Urinary bladder (tissue), 4 donors: ENCODE measurements around the gene KIAA0930. TPM values are rescaled to one million over a fixed set of nuclear protein-coding genes. Genes with fewer than 3 reads are reported as not detected.
"Not testable (repeated sequence)": the region's sequence is repeated elsewhere in the genome, so short reads cannot be mapped to it uniquely, and the experiment has no call there.

ENCODE experiments used
- DNase-seq: peaks from one replicate; pipeline ENCODE4 v3.0.0-alpha.2; 2015; ENCODE audit errors: extremely low spot score
- H3K27ac ChIP-seq: one replicate; pipeline ENCODE4 v1.5.1; 2013; ENCODE audit warnings: low read depth, mild to moderate bottlenecking, moderate library complexity
- H3K36me3 ChIP-seq: one replicate; pipeline ENCODE4 v1.6.1; 2013; ENCODE audit warnings: mild to moderate bottlenecking, moderate library complexity; ENCODE audit not compliant: insufficient read depth
- H3K4me1 ChIP-seq: one replicate; pipeline ENCODE4 v1.6.1; 2013; ENCODE audit warnings: mild to moderate bottlenecking, moderate library complexity; ENCODE audit not compliant: insufficient read depth
- H3K4me3 ChIP-seq: one replicate; pipeline ENCODE4 v1.5.1; 2013; ENCODE audit warnings: low read depth, low read length
- WGBS: extraction: QIAGEN DNeasy Blood & Tissue Kit; methylation state at CpG from one replicate; pipeline ENCODE4 v1.1.7; 2013; 5-methylcytosine and 5-hydroxymethylcytosine counted together
- polyA plus RNA-seq: library from polyadenylated mRNA; stranded (reverse); fragments of 200-250 nt; gene quantifications from one replicate; pipeline ENCODE4 v1.2.3, GENCODE V29; 2013
- total RNA-seq: library from RNA; depleted of rRNA; stranded (reverse); fragments of >200 nt; gene quantifications from one replicate; pipeline ENCODE4 v1.2.3, GENCODE V29; 2014
- donor health status: healthy with polysubstance abuse.
- donor health status: healthy.

Gene KIAA0930
- total RNA-seq (22.9 TPM), polyA plus RNA-seq (58.7 TPM)

DNA sequence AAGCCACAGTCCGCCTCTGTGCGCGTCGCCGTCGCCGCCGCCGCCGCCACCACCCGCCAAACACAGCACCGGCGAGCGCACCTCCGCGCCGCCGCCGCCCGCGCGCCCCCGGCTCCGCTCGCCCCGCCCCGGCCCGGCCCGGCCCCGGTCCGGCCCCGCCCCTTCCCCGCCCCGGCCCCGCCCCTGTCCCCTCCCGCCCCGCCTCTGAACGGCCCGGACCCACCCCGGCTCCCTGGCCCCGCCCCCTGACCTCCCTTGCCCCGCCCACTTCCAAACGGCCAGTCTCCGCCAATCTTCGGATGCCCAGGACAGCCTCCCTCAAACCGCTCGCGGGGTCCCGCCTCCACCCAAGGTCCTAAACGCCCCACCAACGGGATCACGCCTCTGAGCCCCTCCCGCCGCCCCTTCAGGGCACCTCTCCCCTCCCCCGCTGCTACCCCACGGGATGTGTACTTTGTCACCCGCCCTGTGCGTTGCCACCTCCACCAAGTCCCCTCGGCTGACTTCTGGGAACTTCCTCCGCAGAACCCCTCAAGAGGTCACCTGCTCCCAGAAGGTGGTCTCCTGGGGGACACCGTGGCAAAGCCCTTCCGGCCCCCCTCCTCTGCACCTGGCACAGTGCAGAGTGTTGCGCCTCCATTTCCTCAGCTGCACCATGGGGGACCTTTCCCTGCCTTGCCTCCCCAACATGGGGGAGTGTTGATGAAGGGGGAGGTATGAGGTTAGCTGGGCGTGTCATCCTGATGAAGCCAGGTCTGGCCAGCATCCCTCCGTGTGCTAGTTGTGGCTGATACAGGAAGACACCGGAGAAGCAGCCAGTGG, at the start of gene KIAA0930:
Gene KIAA0930, minus strand, starts transcription at position 85 of the 822 bp plus-strand sequence. CDS start 191 bp downstream, outside the sequence.
- 6% methylated on average over 66 of the region's 66 CpGs for WGBS
- Histone ChIP-seq H3K4me3 (peak within 1 kb of the TSS; percentile 81), H3K27ac (peak within 1 kb of the TSS; percentile 85)

DNA sequence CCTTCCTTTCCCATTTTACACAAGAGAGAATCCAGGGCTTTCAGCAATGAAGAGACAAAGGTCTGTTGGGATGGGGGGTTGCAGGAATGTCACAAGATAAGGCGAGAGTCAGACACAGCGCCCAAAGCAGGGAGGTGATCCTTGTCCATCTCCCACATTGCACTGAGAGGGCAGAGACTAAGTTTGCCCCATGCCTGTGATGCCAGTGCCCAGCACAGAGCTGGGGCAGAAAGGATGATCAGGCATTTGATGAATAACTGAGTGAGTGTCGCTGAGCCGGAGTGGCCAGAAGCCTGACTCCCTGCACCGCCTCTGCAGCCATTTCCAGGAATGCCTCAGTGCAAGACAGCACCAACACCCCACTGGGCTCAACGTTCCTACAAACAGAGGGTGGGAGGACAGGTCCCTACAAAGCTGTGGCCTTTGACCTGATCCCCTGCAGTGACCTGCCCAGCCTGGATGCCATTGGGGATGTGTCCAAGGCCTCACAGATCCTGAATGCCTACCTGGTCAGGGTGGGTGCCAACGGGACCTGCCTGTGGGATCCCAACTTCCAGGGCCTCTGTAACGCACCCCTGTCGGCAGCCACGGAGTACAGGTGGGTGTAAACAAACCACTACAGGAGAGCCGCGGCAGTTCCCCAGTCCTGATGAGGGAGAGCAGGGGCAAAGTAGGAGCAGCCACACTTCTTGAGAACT, 46.3 kb upstream of the KIAA0930 start:
- WGBS: 77% methylated on average over 12 of the region's 12 CpGs
- DNase-seq: no peak

More for the DNA sequence above, at the start of gene KIAA0930:
- Histone ChIP-seq H3K36me3 (no peaks in the 10 kb centered on the region), H3K4me1 (no peaks in the 10 kb centered on the region)
- DNase-seq: no peak

DNA sequence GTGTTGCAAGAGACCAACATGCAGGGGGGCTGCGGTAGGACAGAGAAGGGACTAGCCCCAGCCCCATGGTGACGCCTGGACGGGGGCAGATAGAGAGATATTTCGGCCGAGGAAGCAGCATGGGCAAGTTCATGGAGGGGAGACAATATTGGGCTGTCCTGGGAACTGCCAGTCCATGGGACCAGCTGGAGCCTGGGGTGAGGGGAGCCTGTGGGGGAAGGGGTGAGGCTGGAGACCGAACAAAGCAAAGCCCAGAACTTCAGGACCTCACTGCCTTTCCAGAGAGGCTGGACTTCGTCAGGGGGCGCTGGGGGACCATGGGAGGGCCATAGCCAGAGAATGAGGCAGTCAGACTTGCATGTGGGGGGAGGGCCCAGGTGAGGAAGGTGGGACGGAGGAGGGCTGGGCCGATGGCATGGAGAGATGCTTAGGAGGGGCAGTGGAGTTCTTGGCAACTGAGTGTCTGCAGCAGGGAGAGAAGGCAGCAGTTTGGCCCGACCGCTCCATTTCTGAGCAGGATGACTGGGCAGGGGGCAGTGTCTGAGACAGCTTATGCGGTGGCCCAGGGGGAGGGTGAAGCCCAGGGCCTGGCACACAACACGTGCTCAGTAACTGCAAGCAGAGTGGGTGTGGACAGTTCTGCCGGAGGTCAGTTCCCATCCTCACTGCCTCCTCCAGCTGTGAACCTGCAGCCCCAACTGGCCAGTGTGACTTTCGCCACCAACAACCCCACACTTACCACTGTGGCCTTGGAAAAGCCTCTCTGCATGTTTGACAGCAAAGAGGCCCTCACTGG, 44.8 kb upstream of the KIAA0930 start:
- WGBS: 39% methylated on average over 16 of the region's 16 CpGs

More for the DNA sequence above, 46.3 kb upstream of the KIAA0930 start:
- Histone ChIP-seq H3K4me1 (no peaks in the 10 kb centered on the region), H3K27ac (no peak overlapping the region), H3K36me3 (no peaks in the 10 kb centered on the region), H3K4me3 (no peak overlapping the region)

DNA sequence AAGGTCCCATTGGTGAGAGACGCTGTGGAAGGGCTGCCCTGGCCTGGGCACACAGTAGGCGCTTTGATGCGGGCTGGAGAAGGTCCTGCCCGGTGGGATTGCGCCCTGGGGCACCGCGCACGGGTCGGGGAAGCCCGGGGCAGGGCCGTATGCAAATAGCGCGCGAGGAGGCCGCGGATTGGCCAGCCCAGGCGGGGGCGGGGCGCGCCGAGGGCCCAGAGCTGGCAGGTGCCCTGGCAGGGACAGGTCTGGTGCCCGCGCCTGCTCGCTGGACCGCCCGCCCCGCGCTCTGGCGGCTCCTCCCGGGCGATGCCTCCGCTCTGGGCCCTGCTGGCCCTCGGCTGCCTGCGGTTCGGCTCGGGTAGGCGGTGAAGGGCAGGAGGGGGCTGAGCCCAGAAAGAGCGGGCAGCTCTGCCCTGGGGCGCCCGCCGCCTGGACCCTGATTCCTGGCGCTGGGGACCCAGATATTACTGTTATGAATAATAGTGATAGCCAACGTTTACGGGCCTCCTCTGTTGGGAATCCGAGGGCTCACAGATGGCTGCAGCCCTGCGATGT, 44.1 kb upstream of the KIAA0930 start, which contains the start of gene UPK3A:
Gene UPK3A, plus strand, starts transcription at position 245 of the 558 bp plus-strand sequence. Its CDS starts 65 bp downstream, at position 310.
- Histone ChIP-seq H3K36me3 (no peaks in the 10 kb centered on the region), H3K27ac (no peak within 1 kb of the TSS), H3K4me3 (peak within 1 kb of the TSS; percentile 14), H3K4me1 (no peaks in the 10 kb centered on the region)
- no peak for DNase-seq
- WGBS: 3% methylated on average over 46 of the region's 46 CpGs

More for the DNA sequence above, 44.8 kb upstream of the KIAA0930 start:
- Histone ChIP-seq H3K36me3 (no peaks in the 10 kb centered on the region), H3K4me1 (no peaks in the 10 kb centered on the region), H3K4me3 (peak overlapping the region; percentile 14), H3K27ac (no peak overlapping the region)
- DNase-seq: no peak

DNA sequence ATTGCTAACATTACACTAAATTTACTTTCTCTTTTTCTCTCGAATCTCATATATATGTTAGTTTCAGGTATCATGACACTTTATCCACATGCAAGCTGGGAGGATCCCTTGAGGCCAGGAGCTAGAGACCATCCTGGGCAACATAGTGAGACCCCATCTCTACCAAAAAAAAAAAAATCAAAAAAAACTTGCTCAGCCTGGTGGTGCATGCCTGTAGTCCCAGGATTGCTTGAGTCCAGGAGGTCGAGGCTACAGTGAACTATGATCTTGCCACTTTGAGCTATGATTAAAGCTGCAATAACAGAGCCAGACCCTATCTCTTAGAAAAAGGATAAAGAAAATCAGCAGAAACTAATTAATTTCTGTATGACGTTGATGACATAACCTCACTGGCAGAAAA, 40.3 kb upstream of the KIAA0930 start:
- no peaks in the 10 kb centered on the region for H3K36me3 ChIP-seq
- 70% methylated on average over 3 of the region's 3 CpGs for WGBS
- no peak overlapping the region for H3K27ac ChIP-seq
- H3K4me3 ChIP-seq: no peak overlapping the region
- H3K4me1 ChIP-seq: no peaks in the 10 kb centered on the region
- DNase-seq: no peak

DNA sequence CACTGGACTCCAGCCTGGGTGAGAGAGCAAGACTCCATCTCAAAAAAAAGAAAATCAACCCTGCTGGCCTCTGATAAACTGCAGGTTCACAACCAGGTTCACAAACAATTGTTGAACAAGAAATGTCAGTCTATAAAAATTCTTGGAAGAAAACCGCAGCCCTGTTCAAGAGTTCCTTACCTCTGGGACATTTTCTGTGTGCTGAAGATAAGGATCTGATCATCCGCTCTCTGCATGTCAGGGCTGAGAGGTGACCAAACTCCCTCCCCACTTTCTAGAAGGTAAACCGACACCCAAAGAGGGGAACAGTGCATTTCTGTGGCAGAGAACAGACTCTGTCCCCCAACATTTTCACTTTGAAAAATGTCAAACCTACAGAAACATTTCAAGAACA, 39.9 kb upstream of the KIAA0930 start:
- Histone ChIP-seq H3K4me1 (no peaks in the 10 kb centered on the region), H3K36me3 (no peaks in the 10 kb centered on the region), H3K27ac (peak overlapping the region; percentile 48), H3K4me3 (no peak overlapping the region)
- DNase-seq: no peak
- 88% methylated on average over 3 of the region's 3 CpGs for WGBS

DNA sequence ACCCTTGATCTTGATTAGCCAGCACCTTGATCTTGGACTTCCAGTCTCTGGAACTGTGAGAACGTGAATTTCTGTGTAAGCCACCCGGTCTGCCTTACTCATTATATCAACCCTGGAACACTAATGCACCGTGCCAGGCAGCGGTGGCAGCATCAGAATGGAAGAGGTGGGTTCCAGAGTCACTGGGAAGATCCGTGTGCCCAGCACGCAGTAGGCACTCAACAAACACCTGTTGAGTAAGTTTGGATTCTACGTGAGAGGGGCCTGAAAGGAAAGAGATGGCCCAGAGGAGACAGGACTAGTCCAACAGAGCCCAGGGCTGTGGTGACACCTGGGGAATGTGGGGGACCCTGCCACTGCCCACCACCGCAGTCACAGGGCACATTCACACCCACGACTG, 37.4 kb upstream of the KIAA0930 start:
- no peak for DNase-seq
- Histone ChIP-seq H3K27ac (no peak overlapping the region), H3K36me3 (no peaks in the 10 kb centered on the region), H3K4me3 (no peak overlapping the region), H3K4me1 (no peaks in the 10 kb centered on the region)
- 87% methylated on average over 9 of the region's 9 CpGs for WGBS

DNA sequence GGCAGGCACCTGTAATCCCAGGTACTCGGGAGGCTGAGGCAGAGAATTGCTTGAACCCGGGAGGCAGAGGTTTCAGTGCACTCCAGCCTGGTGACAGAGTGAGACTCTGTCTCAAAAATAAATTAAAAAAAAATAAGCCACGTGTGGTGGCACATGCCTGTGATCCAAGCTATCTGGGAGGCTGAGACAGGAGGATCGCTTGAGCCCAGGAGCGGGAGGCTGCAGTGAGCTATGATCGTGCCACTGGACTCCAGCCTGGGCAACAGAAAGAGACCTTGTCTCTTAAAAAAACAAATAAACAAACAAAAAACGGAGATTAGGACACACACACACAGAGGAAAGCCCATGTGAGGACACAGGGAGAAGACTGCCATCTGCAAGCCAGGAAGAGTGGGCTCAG, 37.0 kb upstream of the KIAA0930 start:
- 83% methylated on average over 7 of the region's 7 CpGs for WGBS
- H3K36me3 ChIP-seq, DNase-seq, H3K4me3 ChIP-seq, H3K27ac ChIP-seq, H3K4me1 ChIP-seq: not testable (repeated sequence)

DNA sequence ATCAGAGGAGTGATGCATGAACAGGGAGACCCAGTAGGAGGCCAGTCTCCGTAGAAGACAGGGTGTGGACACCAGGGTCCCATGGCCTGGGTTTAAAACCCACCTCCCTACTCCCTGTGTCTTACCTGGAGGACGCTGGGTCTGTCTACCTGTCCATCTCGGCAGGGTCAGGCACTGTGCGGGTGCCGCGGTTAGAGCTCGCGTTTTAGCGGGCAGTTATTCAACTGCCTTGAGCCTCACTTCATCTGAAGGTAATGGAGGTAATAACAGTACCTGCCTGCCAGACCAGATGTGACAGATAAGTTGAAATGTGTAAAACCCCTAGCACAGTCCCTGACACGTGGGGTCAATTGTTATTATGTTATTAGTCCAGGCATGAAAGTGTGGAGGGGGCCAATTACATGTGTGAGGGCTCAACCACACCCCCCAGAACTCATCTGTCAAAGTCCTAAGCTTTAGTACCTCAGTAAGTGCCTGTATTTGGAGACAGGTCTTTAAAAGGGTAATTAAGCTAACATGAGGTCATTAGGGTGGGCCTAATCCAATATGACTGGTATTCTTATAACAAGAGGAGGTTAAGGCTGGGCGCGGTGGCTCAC, 35.9 kb upstream of the KIAA0930 start:
- H3K27ac ChIP-seq: no peak overlapping the region
- no peaks in the 10 kb centered on the region for H3K4me1 ChIP-seq
- no peaks in the 10 kb centered on the region for H3K36me3 ChIP-seq
- no peak for DNase-seq
- H3K4me3 ChIP-seq: no peak overlapping the region
- WGBS: 92% methylated on average over 12 of the region's 12 CpGs

DNA sequence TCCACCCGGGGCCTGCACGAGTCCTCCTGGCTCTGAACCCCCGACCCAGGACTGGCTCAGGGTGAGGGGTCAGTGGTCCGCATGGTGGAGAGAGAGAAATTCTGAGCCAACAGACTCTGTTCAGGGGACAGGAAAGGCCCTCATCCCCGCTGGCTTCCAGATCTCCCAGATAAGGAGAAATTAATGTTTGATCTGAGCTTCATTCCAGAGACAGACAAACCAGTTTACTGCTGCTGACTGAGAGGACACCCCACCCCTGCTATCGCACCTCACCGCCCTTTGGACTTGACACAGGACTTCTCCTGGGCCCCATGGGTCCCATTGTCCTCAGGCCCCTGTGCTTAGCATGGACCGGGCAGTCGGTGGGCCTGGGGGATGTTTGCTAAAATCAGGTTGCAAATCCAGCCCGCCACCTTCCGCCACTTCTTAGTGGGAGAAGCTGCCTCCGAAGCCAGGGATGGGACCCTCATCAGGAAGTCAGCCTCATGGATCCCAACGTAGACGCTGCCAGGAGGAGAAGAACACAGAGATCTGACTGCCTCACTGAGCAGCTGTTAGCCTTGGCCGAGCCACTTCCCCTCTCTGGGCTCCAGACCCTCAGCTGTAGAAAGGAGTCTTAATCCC, 32.9 kb upstream of the KIAA0930 start:
- H3K27ac ChIP-seq: no peak overlapping the region
- 81% methylated on average over 15 of the region's 15 CpGs for WGBS
- no peak for DNase-seq

DNA sequence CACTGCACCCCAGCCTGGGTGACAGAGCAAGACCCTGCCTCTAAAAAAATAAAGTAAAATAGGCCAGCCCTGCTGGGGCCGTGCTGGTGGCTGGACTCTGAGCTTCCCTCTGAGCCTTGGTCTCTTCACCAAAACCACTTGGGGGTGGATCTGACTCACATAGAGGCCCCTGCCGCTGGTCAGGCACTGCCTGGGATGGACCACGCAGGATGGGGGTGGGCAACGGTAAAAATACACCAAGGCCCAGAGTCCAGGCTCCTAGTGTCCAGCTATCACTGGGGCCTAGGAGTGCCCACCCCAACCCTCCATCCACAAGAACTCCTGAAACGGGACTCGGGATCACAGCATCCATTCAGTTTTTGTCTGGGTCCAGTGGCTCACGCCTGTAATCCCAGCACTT, 31.8 kb upstream of the KIAA0930 start:
- no peaks in the 10 kb centered on the region for H3K36me3 ChIP-seq
- no peak for DNase-seq
- 86% methylated on average over 7 of the region's 7 CpGs for WGBS
- H3K4me3 ChIP-seq: no peak overlapping the region
- H3K4me1 ChIP-seq: no peaks in the 10 kb centered on the region
- H3K27ac ChIP-seq: peak overlapping the region; percentile 69

More for the DNA sequence above, 32.9 kb upstream of the KIAA0930 start:
- H3K4me1 ChIP-seq: no peaks in the 10 kb centered on the region
- H3K4me3 ChIP-seq: no peak overlapping the region
- H3K36me3 ChIP-seq: no peaks in the 10 kb centered on the region

DNA sequence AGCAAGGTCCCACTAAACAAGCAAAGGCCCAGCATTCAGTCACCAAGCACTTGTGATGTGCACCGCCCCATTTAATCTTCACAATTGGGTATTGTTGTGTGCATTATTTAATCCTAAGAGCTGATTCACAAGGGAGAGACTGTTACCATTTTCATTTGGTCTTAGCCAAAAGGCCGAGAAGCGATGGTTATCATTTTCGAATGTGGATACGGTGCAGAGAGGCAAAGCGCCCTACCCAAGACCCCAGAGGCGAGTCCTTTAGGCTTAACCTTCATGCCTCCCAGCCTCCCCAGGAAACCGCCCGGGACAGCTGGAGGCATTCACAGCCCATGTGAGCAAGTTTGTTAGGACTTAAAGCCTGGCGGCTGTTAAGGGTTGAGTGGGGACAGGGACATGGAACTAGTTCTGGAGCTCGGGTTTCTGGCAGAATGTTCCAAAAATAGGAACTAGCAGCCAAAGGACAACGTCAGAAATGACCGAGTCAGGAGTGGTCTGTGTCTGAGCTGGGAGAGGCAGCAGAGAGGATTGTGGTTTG, 31.0 kb upstream of the KIAA0930 start:
- Histone ChIP-seq H3K4me1 (no peaks in the 10 kb centered on the region), H3K36me3 (no peaks in the 10 kb centered on the region), H3K27ac (peak overlapping the region; percentile 69), H3K4me3 (no peak overlapping the region)
- WGBS: 30% methylated on average over 13 of the region's 13 CpGs
- DNase-seq: no peak
